ENCODE measurements around the gene UTRN. TPM values are rescaled to one million over a fixed set of nuclear protein-coding genes. Genes with fewer than 3 reads are reported as not detected.

The UTRN gene
- total and polyA plus RNA-seq, 12 donors, result 7.6 to 194 (median 96.3) TPM

GRCh38 chr6:144277605-144278227 is 7.4 kb upstream of the UTRN start:
- Histone ChIP-seq H3K9me3 (replicated peaks in 1 of 3) (no peaks in the 10 kb centered on the region), H3K27me3 (no peaks in the 10 kb centered on the region), H3K4me1 (replicated peaks in 1 of 2) (no peaks in the 10 kb centered on the region), H3K4me3 (no peak overlapping the region), H3K36me3 (replicated peaks in 1 of 2) (no peaks in the 10 kb centered on the region), H3K27ac (no peak overlapping the region)
- no peak for TF ChIP-seq POLR2A (IDR thresholded peaks at IDR 0.05)
- TF ChIP-seq CTCF (IDR thresholded peaks at IDR 0.05), result no peak
- intact Hi-C loops (cut with DNase I), result no loop called here
- DNase-seq, result no peak
- 81 to 94% (median 88%) methylated on average over 8 of the region's 8 CpGs for WGBS, 4 donors

GRCh38 chr6:144278659-144279314 is 6.3 kb upstream of the UTRN start:
- DNase-seq, result no peak
- intact Hi-C loops (cut with DNase I), result no loop called here
- TF ChIP-seq CTCF (IDR thresholded peaks at IDR 0.05) (no peak), POLR2A (IDR thresholded peaks at IDR 0.05) (no peak)
- 73 to 98% (median 86%) methylated on average over 4 of the region's 4 CpGs for WGBS, 4 donors
- Histone ChIP-seq H3K9me3 (replicated peaks in 1 of 3) (no peaks in the 10 kb centered on the region), H3K36me3 (replicated peaks in 1 of 2) (no peaks in the 10 kb centered on the region), H3K4me3 (no peak overlapping the region), H3K27me3 (no peaks in the 10 kb centered on the region), H3K27ac (no peak overlapping the region), H3K4me1 (replicated peaks in 1 of 2) (peaks cover 0 to 2% of the 10 kb centered on the region in 2 donors)

- no peak for DNase-seq
- Histone ChIP-seq H3K27me3 (no peaks in the 10 kb centered on the region), H3K4me3 (no peak overlapping the region), H3K9me3 (replicated peaks in 1 of 3) (no peaks in the 10 kb centered on the region), H3K4me1 (replicated peaks in 1 of 2) (peaks cover 0 to 8% of the 10 kb centered on the region in 2 donors), H3K36me3 (replicated peaks in 1 of 2) (no peaks in the 10 kb centered on the region), H3K27ac (no peak overlapping the region)
- TF ChIP-seq CTCF (IDR thresholded peaks at IDR 0.05) (no peak), POLR2A (IDR thresholded peaks at IDR 0.05) (no peak)
- WGBS, 4 donors, result 87 to 97% (median 91%) methylated on average over 2 of the region's 2 CpGs
- intact Hi-C loops (cut with DNase I), result no loop called here
These were observed 5.5 kb upstream of the UTRN start for GRCh38 chr6:144279484-144280150.

- TF ChIP-seq CTCF (IDR thresholded peaks at IDR 0.05), result peak in 3 of 6 experiments; percentile 12 to 29 (median 18)
- TF ChIP-seq POLR2A (IDR thresholded peaks at IDR 0.05), result no peak
- 7 to 12% (median 9%) methylated on average over 13 of the region's 13 CpGs for WGBS, 4 donors
- no peaks in the 10 kb centered on the region for H3K27me3 ChIP-seq
- no peak for DNase-seq
- no peaks in the 10 kb centered on the region for H3K9me3 ChIP-seq (replicated peaks in 1 of 3)
- H3K4me3 ChIP-seq, result peak overlapping the region in 3 of 4 donors; percentile 52 to 95 (median 90)
- H3K27ac ChIP-seq, result peak overlapping the region in 2 of 5 donors; percentile 97
- H3K4me1 ChIP-seq (replicated peaks in 1 of 2), result peaks cover 6 to 24% of the 10 kb centered on the region in 2 donors
- H3K36me3 ChIP-seq (replicated peaks in 1 of 2), result no peaks in the 10 kb centered on the region
- intact Hi-C loops (cut with DNase I), result no loop called here
These were observed 1.3 kb upstream of the UTRN start for GRCh38 chr6:144283646-144284477.
